HepG2 (cell line): ENCODE results near the gene PBOV1. TPM values are rescaled to one million over a fixed set of nuclear protein-coding genes. Genes with fewer than 3 reads are reported as not detected.

Experiments
- AGO2 ChIP-seq: fragments of 200-400 bp; formaldehyde crosslinking; optimal IDR thresholded peaks from 2 replicates; pipeline ENCODE3; 2017; ENCODE audit warnings: mild to moderate bottlenecking, low read depth, low read length, moderate library complexity
- ARID2 ChIP-seq: sonication (generic); formaldehyde crosslinking; IDR thresholded peaks from 2 replicates; pipeline ENCODE4 v1.8.1; 2022; ENCODE audit warnings: mild to moderate bottlenecking, missing genetic modification reagents, borderline replicate concordance
- ASH2L ChIP-seq: fragments of 300-600, 200-600 bp; sonication (generic); IDR thresholded peaks from 2 replicates; pipeline ENCODE4 v1.7.0; 2017; ENCODE audit warnings: low read depth, mild to moderate bottlenecking, moderate library complexity, mixed read lengths, low read length; ENCODE audit not compliant: insufficient read length
- CEBPZ ChIP-seq: IDR thresholded peaks from 2 replicates; pipeline ENCODE4 v1.6.1; 2012; ENCODE audit warnings: low read length, improper control_type of control experiment
- EZH2 ChIP-seq: conservative IDR thresholded peaks from 2 replicates; pipeline ENCODE4 v1.6.1; 2012; ENCODE audit warnings: mild to moderate bottlenecking, low read depth, low read length, moderate library complexity
- HINFP ChIP-seq: sonication (generic); formaldehyde crosslinking; IDR thresholded peaks from 2 replicates; pipeline ENCODE4 v1.4.0; 2020; ENCODE audit warnings: low read depth, mild to moderate bottlenecking, missing genetic modification reagents
- HNRNPLL ChIP-seq: fragments of 200-400 bp; formaldehyde crosslinking; IDR thresholded peaks from 2 replicates; pipeline ENCODE4 v1.6.1; 2017; ENCODE audit warnings: mild to moderate bottlenecking, low read depth, low read length; ENCODE audit not compliant: poor library complexity, severe bottlenecking
- IKZF4 ChIP-seq: sonication (generic); formaldehyde crosslinking; IDR thresholded peaks from 2 replicates; pipeline ENCODE4 v1.5.1; 2020; ENCODE audit warnings: borderline replicate concordance, mild to moderate bottlenecking, low read depth, missing genetic modification reagents; ENCODE audit errors: not compliant biosample characterization
- KLF9 ChIP-seq: IDR thresholded peaks from 2 replicates; pipeline ENCODE4 v1.6.1; 2016; ENCODE audit warnings: low read depth
- MXD3 ChIP-seq: IDR thresholded peaks from 2 replicates; pipeline ENCODE4 v1.6.1; 2016; ENCODE audit warnings: mild to moderate bottlenecking, missing biosample characterization, missing genetic modification reagents
- RORA ChIP-seq: sonication (generic); formaldehyde crosslinking; IDR thresholded peaks from 2 replicates; pipeline ENCODE4 v1.5.0; 2020; ENCODE audit warnings: mild to moderate bottlenecking, missing genetic modification reagents, moderate library complexity
- SATB2 ChIP-seq: sonication (generic); formaldehyde crosslinking; IDR thresholded peaks from 2 replicates; pipeline ENCODE4 v1.5.0; 2020; ENCODE audit warnings: missing genetic modification reagents
- SMARCC2 ChIP-seq: fragments of 450-650 bp; IDR thresholded peaks from 2 replicates; pipeline ENCODE4 v1.6.1; 2017; ENCODE audit warnings: antibody characterized with exemption, mild to moderate bottlenecking
- SMC3 ChIP-seq: IDR thresholded peaks from 2 replicates; pipeline ENCODE4 v1.6.1; 2011; ENCODE audit warnings: low read length, improper control_type of control experiment
- ZBTB1 ChIP-seq: sonication (generic); formaldehyde crosslinking; IDR thresholded peaks from 2 replicates; pipeline ENCODE4 v1.4.0; 2020; ENCODE audit warnings: missing genetic modification reagents, borderline replicate concordance
- ZNF30 ChIP-seq: sonication (generic); formaldehyde crosslinking; IDR thresholded peaks from 2 replicates; pipeline ENCODE4 v1.5.0; 2020; ENCODE audit warnings: mild to moderate bottlenecking, missing genetic modification reagents
- ZNF44 ChIP-seq: sonication (generic); formaldehyde crosslinking; IDR thresholded peaks from 2 replicates; pipeline ENCODE4 v1.5.1; 2020; ENCODE audit warnings: mild to moderate bottlenecking, missing genetic modification reagents
- ZNF484 ChIP-seq: sonication (generic); formaldehyde crosslinking; IDR thresholded peaks from 2 replicates; pipeline ENCODE4 v1.5.1; 2020; ENCODE audit warnings: mild to moderate bottlenecking, low read depth, missing genetic modification reagents, borderline replicate concordance
- ZNF660 ChIP-seq: sonication (generic); formaldehyde crosslinking; IDR thresholded peaks from 2 replicates; pipeline ENCODE4 v1.5.1; 2020; ENCODE audit warnings: mild to moderate bottlenecking, low read depth, missing genetic modification reagents, borderline replicate concordance
- ZNF737 ChIP-seq: sonication (generic); formaldehyde crosslinking; IDR thresholded peaks from 2 replicates; pipeline ENCODE4 v1.5.0; 2020; ENCODE audit warnings: missing genetic modification reagents, mild to moderate bottlenecking, borderline replicate concordance
- ZNF784 ChIP-seq: sonication (generic); formaldehyde crosslinking; IDR thresholded peaks from 2 replicates; pipeline ENCODE4 v1.5.1; 2020; ENCODE audit warnings: missing genetic modification reagents, mild to moderate bottlenecking, borderline replicate concordance
- polyA plus RNA-seq, 8 experiments: library from polyadenylated mRNA; depleted of rRNA in 3 of 8; stranded (reverse) in 7 of 8; unstranded in 1 of 8; fragments of >200 nt; fragmentation: Illumina TruSeq in 4 of 8; extraction: Trizol in 4 of 8; gene quantifications; 2 replicates each; pipeline versions ENCODE4 v1.2.1 to v1.2.3, GENCODE V29; 2011 to 2016; ENCODE audit warnings: low read depth in 4 of 8, missing spikeins in 1 of 8, mixed read lengths in 1 of 8; ENCODE audit not compliant: insufficient read depth in 1 of 8
- total RNA-seq, 5 experiments: library from RNA; depleted of rRNA; stranded (reverse); fragments of >200 nt; fragmentation: Illumina TruSeq; extraction: Trizol; gene quantifications; 2 replicates each; pipeline ENCODE4 v1.2.3, GENCODE V29; 2016; ENCODE audit warnings: low read depth in 1 of 5

PBOV1 gene
- total and polyA plus RNA-seq, 2 of the 13 experiments (the other 11 are each of a cell fraction or from before 2014, with no cell fraction given) = not detected

GRCh38 chr6:138226700-138227315 lies 8.5 kb upstream of the PBOV1 start (continued):
- TF ChIP-seq ZNF30 (CRISPR knock-in tag) (no peak), SMC3 (no peak), IKZF4 (CRISPR knock-in tag) (no peak), ZNF784 (CRISPR knock-in tag) (no peak), EZH2 (no peak), ARID2 (no peak), MXD3 (no peak), RORA (CRISPR knock-in tag) (no peak; the same call in 1 of the 2 replicates), ZNF660 (CRISPR knock-in tag) (no peak), HINFP (CRISPR knock-in tag) (no peak), AGO2 (no peak), KLF9 (CRISPR knock-in tag) (no peak), SATB2 (no peak), ZNF44 (CRISPR knock-in tag) (no peak), ZNF737 (CRISPR knock-in tag) (no peak), ASH2L (peak; percentile 60), ZNF484 (CRISPR knock-in tag) (no peak), SMARCC2 (no peak), CEBPZ (no peak), ZBTB1 (CRISPR knock-in tag) (no peak), HNRNPLL (no peak)
